SK-N-SH (cell line): ENCODE results near the gene TBC1D2B. TPM values are rescaled to one million over a fixed set of nuclear protein-coding genes. Genes with fewer than 3 reads are reported as not detected.

Source experiments
- polyA plus RNA-seq, 3 experiments: library from polyadenylated mRNA; depleted of rRNA; stranded (reverse); fragments of >200 nt; gene quantifications; 2 replicates each; pipeline ENCODE4 v1.2.3, GENCODE V29; 2012
- small RNA-seq, 7 experiments: library from RNA; depleted of rRNA; stranded (forward); fragments of <200 nt; gene quantifications; one replicate each; pipeline ENCODE3, GENCODE V24; 2012

TBC1D2B gene
- polyA plus RNA-seq, 1 of the 3 experiments (the other 2 are of a cell fraction): 19.0 TPM

Small RNA genes lying within 50 kb of the gene (small RNA-seq; reads per million reads assigned to genes)
- gene RF00092: 0 reads per million in 7 experiments

Other genes with a start within 250 kb of the TBC1D2B start
- gene SH2D7, start 14.8 kb upstream of the TBC1D2B start, polyA plus RNA-seq (2012; rRNA removed): not detected in 2 replicates
- gene CIB2, start 53.7 kb upstream of the TBC1D2B start, polyA plus RNA-seq (2012; rRNA removed): 39.6 and 40.8 TPM in 2 replicates
- 33.2 and 34.0 TPM in 2 replicates for gene IDH3A, start 71.7 kb upstream of the TBC1D2B start, polyA plus RNA-seq (2012; rRNA removed)
- gene ACSBG1, start 156.9 kb upstream of the TBC1D2B start, polyA plus RNA-seq (2012; rRNA removed): under 0.01 and 0.02 TPM in 2 replicates
- gene DNAJA4, start 186.9 kb upstream of the TBC1D2B start, polyA plus RNA-seq (2012; rRNA removed): 0.02 and 0.03 TPM in 2 replicates
- gene SKIC8, start 221.9 kb upstream of the TBC1D2B start, polyA plus RNA-seq (2012; rRNA removed): 78.8 and 124 TPM in 2 replicates